ENCODE measurements around the gene KRT32.
"Not testable (repeated sequence)": the region's sequence is repeated elsewhere in the genome, so short reads cannot be mapped to it uniquely, and the experiment has no call there.

The KRT32 gene

DNA sequence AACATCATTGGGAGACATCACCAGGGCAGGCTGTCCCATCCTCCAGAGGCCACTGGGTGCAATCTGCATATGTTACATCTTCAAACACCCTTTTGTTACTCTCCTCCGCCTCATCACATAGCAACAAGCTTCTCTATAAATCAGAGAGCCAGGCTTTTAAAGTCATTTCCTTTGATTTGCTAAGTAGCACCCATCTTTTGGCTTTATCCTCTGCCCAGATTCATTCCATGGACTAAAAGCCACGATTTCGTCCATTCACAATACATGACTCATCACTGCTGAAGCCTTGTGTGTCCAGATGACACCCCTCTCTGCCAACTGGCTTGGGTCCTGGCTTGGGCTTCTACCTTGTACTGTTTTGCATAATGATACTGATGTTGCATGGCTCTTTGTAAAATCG is 24.4 kb downstream of the KRT32 start:
- Histone ChIP-seq H3K36me3 (ENCODE audit: control insufficient read depth, insufficient read depth, low read length) (no peaks in the 10 kb centered on the region), H3K27me3 (ENCODE audit: control insufficient read depth, insufficient read depth, low read length) (no peaks in the 10 kb centered on the region), H3K4me1 (ENCODE audit: control insufficient read depth, insufficient read depth, low read length) (peaks cover 3% of the 10 kb centered on the region; the same call in 1 of the 2 replicates), H3K9me3 (ENCODE audit: control insufficient read depth, insufficient read depth, low read length) (no peaks in the 10 kb centered on the region), H3K9ac (ENCODE audit: low read depth, low read length) (no peak overlapping the region), H3K27ac (ENCODE audit: low read depth, low read length) (no peak overlapping the region), H3K4me3 (ENCODE audit: low read depth, low read length) (no peak overlapping the region)

DNA sequence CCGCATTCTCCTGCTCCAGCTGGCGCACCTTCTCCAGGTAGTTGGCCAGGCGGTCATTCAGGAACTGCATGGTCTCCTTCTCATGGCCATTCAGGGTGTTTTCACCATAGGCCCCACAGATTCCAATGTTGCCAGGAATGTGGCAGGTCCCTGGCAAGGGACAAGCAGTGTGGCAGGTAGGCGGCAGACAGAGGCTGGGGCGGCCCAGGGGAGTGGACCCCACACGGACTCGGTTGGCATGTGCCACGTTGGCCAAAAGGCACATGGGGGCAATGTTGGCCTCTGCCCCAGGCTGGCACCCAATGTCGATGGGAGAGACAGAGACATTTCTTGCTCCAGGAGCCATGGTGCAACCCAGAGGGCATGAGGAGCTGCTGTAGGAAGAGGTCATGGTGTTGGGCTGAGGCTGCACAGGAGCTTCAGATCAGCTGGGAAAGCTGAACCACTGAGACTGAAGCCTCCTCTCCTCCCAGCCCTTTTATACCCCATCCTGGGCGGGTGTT is 26.6 kb downstream of the KRT32 start, which contains the start of gene KRT38:
TSS of gene KRT38 (minus strand) at position 453 of the 503 bp plus-strand sequence. CDS start at position 391, 62 bp downstream.
- Histone ChIP-seq H3K9me3 (ENCODE audit: control insufficient read depth, insufficient read depth, low read length) (no peaks in the 10 kb centered on the region), H3K27me3 (ENCODE audit: control insufficient read depth, insufficient read depth, low read length) (no peaks in the 10 kb centered on the region), H3K4me1 (ENCODE audit: control insufficient read depth, insufficient read depth, low read length) (peaks cover 3% of the 10 kb centered on the region; the same call in 1 of the 2 replicates), H3K9ac (ENCODE audit: low read depth, low read length) (no peak within 1 kb of the TSS), H3K36me3 (ENCODE audit: control insufficient read depth, insufficient read depth, low read length) (no peaks in the 10 kb centered on the region), H3K4me3 (ENCODE audit: low read depth, low read length) (no peak within 1 kb of the TSS), H3K27ac (ENCODE audit: low read depth, low read length) (no peak within 1 kb of the TSS)

GRCh38 chr17:41439375-41439774 is 27.8 kb downstream of the KRT32 start:
- H3K9ac ChIP-seq (ENCODE audit: low read depth, low read length): no peak overlapping the region
- peaks cover 3% of the 10 kb centered on the region; the same call in 1 of the 2 replicates for H3K4me1 ChIP-seq (ENCODE audit: control insufficient read depth, insufficient read depth, low read length)
- no peaks in the 10 kb centered on the region for H3K27me3 ChIP-seq (ENCODE audit: control insufficient read depth, insufficient read depth, low read length)
- no peak overlapping the region for H3K27ac ChIP-seq (ENCODE audit: low read depth, low read length)
- no peaks in the 10 kb centered on the region for H3K36me3 ChIP-seq (ENCODE audit: control insufficient read depth, insufficient read depth, low read length)
- no peak overlapping the region for H3K4me3 ChIP-seq (ENCODE audit: low read depth, low read length)
- no peaks in the 10 kb centered on the region for H3K9me3 ChIP-seq (ENCODE audit: control insufficient read depth, insufficient read depth, low read length)

- H3K36me3 ChIP-seq (ENCODE audit: control insufficient read depth, insufficient read depth, low read length): no peaks in the 10 kb centered on the region
- no peaks in the 10 kb centered on the region for H3K27me3 ChIP-seq (ENCODE audit: control insufficient read depth, insufficient read depth, low read length)
- peaks cover 1% of the 10 kb centered on the region; the same call in 1 of the 2 replicates for H3K4me1 ChIP-seq (ENCODE audit: control insufficient read depth, insufficient read depth, low read length)
- H3K27ac ChIP-seq (ENCODE audit: low read depth, low read length): no peak overlapping the region
- no peak overlapping the region for H3K4me3 ChIP-seq (ENCODE audit: low read depth, low read length)
- no peak overlapping the region for H3K9ac ChIP-seq (ENCODE audit: low read depth, low read length)
- no peaks in the 10 kb centered on the region for H3K9me3 ChIP-seq (ENCODE audit: control insufficient read depth, insufficient read depth, low read length)
Measured at GRCh38 chr17:41437769-41438168, 29.4 kb downstream of the KRT32 start.

GRCh38 chr17:41437254-41437653 is 29.9 kb downstream of the KRT32 start:
- Histone ChIP-seq H3K4me1 (ENCODE audit: control insufficient read depth, insufficient read depth, low read length) (no peaks in the 10 kb centered on the region), H3K27me3 (ENCODE audit: control insufficient read depth, insufficient read depth, low read length) (no peaks in the 10 kb centered on the region), H3K9me3 (ENCODE audit: control insufficient read depth, insufficient read depth, low read length) (no peaks in the 10 kb centered on the region), H3K9ac (ENCODE audit: low read depth, low read length) (no peak overlapping the region), H3K27ac (ENCODE audit: low read depth, low read length) (no peak overlapping the region), H3K36me3 (ENCODE audit: control insufficient read depth, insufficient read depth, low read length) (no peaks in the 10 kb centered on the region), H3K4me3 (ENCODE audit: low read depth, low read length) (no peak overlapping the region)

GRCh38 chr17:41434415-41434814 is 32.8 kb downstream of the KRT32 start:
- H3K4me3 ChIP-seq (ENCODE audit: low read depth, low read length): no peak overlapping the region
- H3K27me3 ChIP-seq (ENCODE audit: control insufficient read depth, insufficient read depth, low read length): no peaks in the 10 kb centered on the region
- no peaks in the 10 kb centered on the region for H3K9me3 ChIP-seq (ENCODE audit: control insufficient read depth, insufficient read depth, low read length)
- no peak overlapping the region for H3K9ac ChIP-seq (ENCODE audit: low read depth, low read length)
- no peak overlapping the region for H3K27ac ChIP-seq (ENCODE audit: low read depth, low read length)
- no peaks in the 10 kb centered on the region for H3K36me3 ChIP-seq (ENCODE audit: control insufficient read depth, insufficient read depth, low read length)
- H3K4me1 ChIP-seq (ENCODE audit: control insufficient read depth, insufficient read depth, low read length): no peaks in the 10 kb centered on the region

DNA sequence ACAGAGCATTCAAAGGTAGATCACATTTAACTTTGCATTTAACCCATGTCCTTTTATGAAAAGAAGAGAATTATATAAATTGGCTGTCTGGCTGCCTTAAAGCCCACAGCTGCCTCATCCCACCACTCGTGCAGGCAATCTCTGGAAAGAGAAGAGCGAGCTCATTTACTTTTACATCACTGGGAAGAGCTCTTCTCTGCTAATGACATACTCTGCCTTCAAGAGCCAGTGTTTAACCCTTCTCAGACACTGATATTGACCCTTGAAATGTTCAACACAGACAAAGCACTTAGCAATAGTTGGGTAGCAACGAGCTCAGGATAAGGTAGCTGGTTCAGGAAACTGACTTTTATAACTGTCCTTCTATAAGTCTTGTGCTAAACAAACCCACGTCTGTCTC is 33.2 kb downstream of the KRT32 start:
- Histone ChIP-seq H3K9ac (ENCODE audit: low read depth, low read length) (no peak overlapping the region), H3K36me3 (ENCODE audit: control insufficient read depth, insufficient read depth, low read length) (no peaks in the 10 kb centered on the region), H3K4me1 (ENCODE audit: control insufficient read depth, insufficient read depth, low read length) (no peaks in the 10 kb centered on the region), H3K27me3 (ENCODE audit: control insufficient read depth, insufficient read depth, low read length) (no peaks in the 10 kb centered on the region), H3K27ac (ENCODE audit: low read depth, low read length) (no peak overlapping the region), H3K9me3 (ENCODE audit: control insufficient read depth, insufficient read depth, low read length) (no peaks in the 10 kb centered on the region), H3K4me3 (ENCODE audit: low read depth, low read length) (no peak overlapping the region)

DNA sequence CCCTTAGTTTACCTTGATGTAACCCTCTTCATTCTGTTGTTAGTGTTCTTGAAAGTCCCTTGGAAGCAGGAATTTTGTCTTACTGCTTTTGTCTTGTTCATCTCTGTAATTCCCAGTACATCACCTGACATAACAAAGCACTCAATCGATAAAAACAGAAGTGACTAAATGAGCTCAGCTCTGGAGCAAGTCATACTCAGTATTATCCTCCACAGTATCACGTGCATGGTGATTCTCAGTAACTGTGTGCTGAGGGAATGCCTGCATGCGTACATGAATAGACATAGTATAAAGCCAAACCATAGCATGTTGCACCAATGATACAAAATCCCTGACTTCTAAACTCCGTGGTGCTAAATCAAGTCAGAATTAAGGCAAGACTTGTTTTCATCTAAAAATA is 33.6 kb downstream of the KRT32 start:
- Histone ChIP-seq H3K27me3 (ENCODE audit: control insufficient read depth, insufficient read depth, low read length) (no peaks in the 10 kb centered on the region), H3K9ac (ENCODE audit: low read depth, low read length) (no peak overlapping the region), H3K4me1 (ENCODE audit: control insufficient read depth, insufficient read depth, low read length) (peaks cover 3% of the 10 kb centered on the region; the same call in 1 of the 2 replicates), H3K4me3 (ENCODE audit: low read depth, low read length) (no peak overlapping the region), H3K27ac (ENCODE audit: low read depth, low read length) (no peak overlapping the region), H3K36me3 (ENCODE audit: control insufficient read depth, insufficient read depth, low read length) (no peaks in the 10 kb centered on the region), H3K9me3 (ENCODE audit: control insufficient read depth, insufficient read depth, low read length) (no peaks in the 10 kb centered on the region)

- not testable (repeated sequence) for H3K9ac ChIP-seq (ENCODE audit: low read depth, low read length); H3K4me3 ChIP-seq (ENCODE audit: low read depth, low read length); H3K9me3 ChIP-seq (ENCODE audit: control insufficient read depth, insufficient read depth, low read length); H3K4me1 ChIP-seq (ENCODE audit: control insufficient read depth, insufficient read depth, low read length); H3K27me3 ChIP-seq (ENCODE audit: control insufficient read depth, insufficient read depth, low read length); H3K36me3 ChIP-seq (ENCODE audit: control insufficient read depth, insufficient read depth, low read length); H3K27ac ChIP-seq (ENCODE audit: low read depth, low read length)
Measured at GRCh38 chr17:41430376-41430775, 36.8 kb downstream of the KRT32 start.

DNA sequence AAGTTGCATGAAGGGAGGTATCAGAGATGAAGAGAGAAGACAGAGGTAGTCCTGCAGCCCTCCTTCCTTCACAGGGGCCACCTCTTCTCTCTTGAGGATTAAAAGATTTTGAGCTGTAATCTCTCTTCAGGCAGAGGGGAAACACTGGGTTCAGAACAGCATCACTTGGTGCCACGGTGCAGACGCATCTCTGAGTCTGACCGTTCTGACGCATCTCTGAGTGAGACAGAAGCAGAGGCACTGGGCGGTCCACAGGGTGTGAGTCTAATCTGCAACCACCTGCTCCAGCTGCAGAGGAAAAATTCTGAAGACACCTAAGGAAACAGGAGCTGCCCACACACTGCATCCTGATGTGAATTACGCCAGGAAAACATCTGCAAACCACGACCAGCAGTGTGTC is 37.5 kb downstream of the KRT32 start:
- H3K27ac ChIP-seq (ENCODE audit: low read depth, low read length): no peak overlapping the region
- H3K4me3 ChIP-seq (ENCODE audit: low read depth, low read length): no peak overlapping the region
- H3K36me3 ChIP-seq (ENCODE audit: control insufficient read depth, insufficient read depth, low read length): no peaks in the 10 kb centered on the region
- H3K27me3 ChIP-seq (ENCODE audit: control insufficient read depth, insufficient read depth, low read length): no peaks in the 10 kb centered on the region
- peaks cover 6% of the 10 kb centered on the region; the same call in 1 of the 2 replicates for H3K4me1 ChIP-seq (ENCODE audit: control insufficient read depth, insufficient read depth, low read length)
- H3K9me3 ChIP-seq (ENCODE audit: control insufficient read depth, insufficient read depth, low read length): no peaks in the 10 kb centered on the region
- H3K9ac ChIP-seq (ENCODE audit: low read depth, low read length): no peak overlapping the region

GRCh38 chr17:41428591-41429291 is 38.4 kb downstream of the KRT32 start:
- Histone ChIP-seq H3K4me3 (ENCODE audit: low read depth, low read length) (no peak overlapping the region), H3K36me3 (ENCODE audit: control insufficient read depth, insufficient read depth, low read length) (no peaks in the 10 kb centered on the region), H3K27ac (ENCODE audit: low read depth, low read length) (peak overlapping the region; percentile 20), H3K9me3 (ENCODE audit: control insufficient read depth, insufficient read depth, low read length) (no peaks in the 10 kb centered on the region), H3K4me1 (ENCODE audit: control insufficient read depth, insufficient read depth, low read length) (peaks cover 6% of the 10 kb centered on the region; the same call in 1 of the 2 replicates), H3K27me3 (ENCODE audit: control insufficient read depth, insufficient read depth, low read length) (no peaks in the 10 kb centered on the region), H3K9ac (ENCODE audit: low read depth, low read length) (no peak overlapping the region)
